Activated naive CD8-positive, alpha-beta T cell treated with anti-CD3 and anti-CD28 coated beads for 36 hours (primary cell): ENCODE results near the gene CFAP100. TPM values are rescaled to one million over a fixed set of nuclear protein-coding genes. Genes with fewer than 3 reads are reported as not detected.
A peak's percentile ranks its signal among the peaks of the same experiment; 100 is the strongest.

Experiments used
- DNase-seq: peaks from one replicate; pipeline ENCODE4 v3.0.0; 2021
- H3K27ac Mint-ChIP-seq: one replicate; pipeline ENCODE4 v1.8.0; 2022; ENCODE audit warnings: mild to moderate bottlenecking, moderate library complexity, mixed read lengths
- H3K27me3 Mint-ChIP-seq: one replicate; pipeline ENCODE4 v1.8.0; 2022; ENCODE audit warnings: mild to moderate bottlenecking, mixed read lengths
- H3K36me3 Mint-ChIP-seq: one replicate; pipeline ENCODE4 v1.8.0; 2021; ENCODE audit warnings: mild to moderate bottlenecking, mixed read lengths
- H3K4me1 Mint-ChIP-seq: one replicate; pipeline ENCODE4 v1.8.0; 2021; ENCODE audit warnings: mixed read lengths
- H3K4me3 Mint-ChIP-seq: one replicate; pipeline ENCODE4 v1.8.0; 2022; ENCODE audit warnings: mild to moderate bottlenecking, moderate library complexity, mixed read lengths
- H3K9me3 Mint-ChIP-seq: one replicate; pipeline ENCODE4 v1.8.0; 2022; ENCODE audit warnings: mixed read lengths
- total RNA-seq, 2 experiments: library from RNA; stranded (reverse); gene quantifications; one replicate each; pipeline ENCODE4 v1.2.3, GENCODE V29; 2021

Gene CFAP100
- total RNA-seq, 2 experiments from 2014 or later, result not detected

GRCh38 chr3:126416943-126417342 lies 22.2 kb downstream of the CFAP100 start:
- no peaks in the 10 kb centered on the region for H3K36me3 Mint-ChIP-seq
- no peak overlapping the region for H3K27ac Mint-ChIP-seq
- no peaks in the 10 kb centered on the region for H3K4me1 Mint-ChIP-seq
- no peak overlapping the region for H3K4me3 Mint-ChIP-seq
- H3K27me3 Mint-ChIP-seq, result peaks cover 38% of the 10 kb centered on the region
- no peak for DNase-seq
- H3K9me3 Mint-ChIP-seq, result no peaks in the 10 kb centered on the region

- no peak overlapping the region for H3K27ac Mint-ChIP-seq
- H3K4me3 Mint-ChIP-seq, result no peak overlapping the region
- no peaks in the 10 kb centered on the region for H3K9me3 Mint-ChIP-seq
- H3K36me3 Mint-ChIP-seq, result no peaks in the 10 kb centered on the region
- peaks cover 32% of the 10 kb centered on the region for H3K27me3 Mint-ChIP-seq
- DNase-seq, result no peak
- no peaks in the 10 kb centered on the region for H3K4me1 Mint-ChIP-seq
Observed at GRCh38 chr3:126417515-126417914, 22.8 kb downstream of the CFAP100 start.

GRCh38 chr3:126417981-126418530 lies 23.3 kb downstream of the CFAP100 start:
- Mint-ChIP-seq H3K4me1 (no peaks in the 10 kb centered on the region), H3K9me3 (no peaks in the 10 kb centered on the region), H3K36me3 (no peaks in the 10 kb centered on the region), H3K4me3 (no peak overlapping the region), H3K27me3 (peaks cover 28% of the 10 kb centered on the region), H3K27ac (no peak overlapping the region)
- DNase-seq, result no peak

- Mint-ChIP-seq H3K27ac (no peak overlapping the region), H3K4me1 (no peaks in the 10 kb centered on the region), H3K36me3 (no peaks in the 10 kb centered on the region)
Observed at GRCh38 chr3:126418661-126419131, 24.0 kb downstream of the CFAP100 start.

GRCh38 chr3:126419151-126419703 lies 24.5 kb downstream of the CFAP100 start:
- Mint-ChIP-seq H3K9me3 (no peaks in the 10 kb centered on the region), H3K4me3 (no peak overlapping the region), H3K36me3 (no peaks in the 10 kb centered on the region), H3K27me3 (peaks cover 20% of the 10 kb centered on the region), H3K27ac (no peak overlapping the region), H3K4me1 (no peaks in the 10 kb centered on the region)
- DNase-seq, result no peak

More at GRCh38 chr3:126418661-126419131, 24.0 kb downstream of the CFAP100 start:
- H3K27me3 Mint-ChIP-seq, result peaks cover 25% of the 10 kb centered on the region
- no peak for DNase-seq
- no peaks in the 10 kb centered on the region for H3K9me3 Mint-ChIP-seq
- H3K4me3 Mint-ChIP-seq, result no peak overlapping the region

- Mint-ChIP-seq H3K36me3 (peaks cover 4% of the 10 kb centered on the region), H3K9me3 (no peaks in the 10 kb centered on the region), H3K4me3 (no peak overlapping the region), H3K4me1 (no peaks in the 10 kb centered on the region), H3K27ac (no peak overlapping the region), H3K27me3 (peaks cover 11% of the 10 kb centered on the region)
- DNase-seq, result no peak
Observed at GRCh38 chr3:126419886-126420786, 25.4 kb downstream of the CFAP100 start.

- Mint-ChIP-seq H3K36me3 (peaks cover 10% of the 10 kb centered on the region), H3K9me3 (peaks cover 4% of the 10 kb centered on the region), H3K27me3 (peaks cover 4% of the 10 kb centered on the region), H3K4me3 (no peak overlapping the region), H3K4me1 (no peaks in the 10 kb centered on the region), H3K27ac (no peak overlapping the region)
- no peak for DNase-seq
Observed at GRCh38 chr3:126421573-126422119, 26.9 kb downstream of the CFAP100 start.

GRCh38 chr3:126422121-126422520 lies 27.4 kb downstream of the CFAP100 start:
- no peaks in the 10 kb centered on the region for H3K4me1 Mint-ChIP-seq
- peaks cover under 1% of the 10 kb centered on the region for H3K27me3 Mint-ChIP-seq
- peaks cover 13% of the 10 kb centered on the region for H3K36me3 Mint-ChIP-seq
- no peak overlapping the region for H3K4me3 Mint-ChIP-seq
- DNase-seq, result no peak
- peaks cover 6% of the 10 kb centered on the region for H3K9me3 Mint-ChIP-seq
- H3K27ac Mint-ChIP-seq, result no peak overlapping the region

- Mint-ChIP-seq H3K9me3 (peaks cover 6% of the 10 kb centered on the region), H3K4me1 (no peaks in the 10 kb centered on the region)
- DNase-seq, result no peak
Observed at GRCh38 chr3:126422571-126423091, 27.9 kb downstream of the CFAP100 start.

GRCh38 chr3:126423191-126424038 lies 28.7 kb downstream of the CFAP100 start:
- peaks cover 18% of the 10 kb centered on the region for H3K36me3 Mint-ChIP-seq
- peaks cover 6% of the 10 kb centered on the region for H3K9me3 Mint-ChIP-seq
- H3K27me3 Mint-ChIP-seq, result no peaks in the 10 kb centered on the region
- H3K27ac Mint-ChIP-seq, result no peak overlapping the region
- no peak overlapping the region for H3K4me3 Mint-ChIP-seq
- H3K4me1 Mint-ChIP-seq, result no peaks in the 10 kb centered on the region
- no peak for DNase-seq

More at GRCh38 chr3:126422571-126423091, 27.9 kb downstream of the CFAP100 start:
- Mint-ChIP-seq H3K4me3 (no peak overlapping the region), H3K27me3 (no peaks in the 10 kb centered on the region), H3K27ac (no peak overlapping the region), H3K36me3 (peaks cover 17% of the 10 kb centered on the region)

- no peak overlapping the region for H3K27ac Mint-ChIP-seq
- no peak for DNase-seq
- peaks cover 6% of the 10 kb centered on the region for H3K9me3 Mint-ChIP-seq
- no peak overlapping the region for H3K4me3 Mint-ChIP-seq
- H3K36me3 Mint-ChIP-seq, result peaks cover 18% of the 10 kb centered on the region
- no peaks in the 10 kb centered on the region for H3K27me3 Mint-ChIP-seq
- no peaks in the 10 kb centered on the region for H3K4me1 Mint-ChIP-seq
Observed at GRCh38 chr3:126424039-126424717, 29.5 kb downstream of the CFAP100 start.

- peaks cover 6% of the 10 kb centered on the region for H3K9me3 Mint-ChIP-seq
- no peaks in the 10 kb centered on the region for H3K4me1 Mint-ChIP-seq
- H3K27me3 Mint-ChIP-seq, result no peaks in the 10 kb centered on the region
- no peak overlapping the region for H3K4me3 Mint-ChIP-seq
- H3K27ac Mint-ChIP-seq, result no peak overlapping the region
- H3K36me3 Mint-ChIP-seq, result peaks cover 18% of the 10 kb centered on the region
- DNase-seq, result no peak
Observed at GRCh38 chr3:126424751-126425150, 30.0 kb downstream of the CFAP100 start.

GRCh38 chr3:126431103-126431534 lies 36.4 kb downstream of the CFAP100 start:
- DNase-seq, result peak; percentile 7
- Mint-ChIP-seq H3K36me3 (peaks cover 22% of the 10 kb centered on the region), H3K9me3 (peaks cover 2% of the 10 kb centered on the region)

More at GRCh38 chr3:126431103-126431534, 36.4 kb downstream of the CFAP100 start:
- Mint-ChIP-seq H3K27me3 (no peaks in the 10 kb centered on the region), H3K27ac (peak overlapping the region; percentile 47), H3K4me1 (peaks cover 5% of the 10 kb centered on the region), H3K4me3 (no peak overlapping the region)
